Type B pancreatic cell (in vitro differentiated cells): ENCODE results near the gene SKIC2. TPM values are rescaled to one million over a fixed set of nuclear protein-coding genes. Genes with fewer than 3 reads are reported as not detected.
A peak's percentile ranks its signal among the peaks of the same experiment; 100 is the strongest.

ENCODE experiments used
- DNase-seq: peaks from one replicate; pipeline ENCODE4 v3.0.0; 2021; ENCODE audit warnings: mixed read lengths; ENCODE audit not compliant: unreplicated experiment; ENCODE audit errors: extremely low spot score
- H3K27ac Mint-ChIP-seq: 2 replicates; pipeline ENCODE4 v1.8.0; 2021; ENCODE audit warnings: mild to moderate bottlenecking, mixed read lengths
- H3K27me3 Mint-ChIP-seq: 2 replicates; pipeline ENCODE4 v1.8.0; 2021; ENCODE audit warnings: mixed read lengths
- H3K36me3 Mint-ChIP-seq: 2 replicates; pipeline ENCODE4 v1.8.0; 2021; ENCODE audit warnings: mixed read lengths
- H3K4me1 Mint-ChIP-seq: one replicate; pipeline ENCODE4 v1.8.0; 2021; ENCODE audit warnings: mixed read lengths; ENCODE audit not compliant: unreplicated experiment
- H3K4me3 Mint-ChIP-seq: 2 replicates; pipeline ENCODE4 v1.8.0; 2021; ENCODE audit warnings: mild to moderate bottlenecking, mixed read lengths
- H3K9me3 Mint-ChIP-seq: 2 replicates; pipeline ENCODE4 v1.8.0; 2021; ENCODE audit warnings: mixed read lengths
- CTCF ChIP-seq: fragments of 200-600 bp; sonication (generic); conservative IDR thresholded peaks from 2 replicates; pipeline ENCODE4 v1.5.0; 2021; ENCODE audit warnings: antibody characterized with exemption, mild to moderate bottlenecking
- total RNA-seq: library from RNA; stranded (reverse); gene quantifications from 2 replicates; pipeline ENCODE4 v1.2.1, GENCODE V29; 2021; ENCODE audit warnings: low replicate concordance

Gene SKIC2
- total RNA-seq, 1 donor from 2014 or later = 84.2 TPM

- peaks cover 7% of the 10 kb centered on the region for H3K4me1 Mint-ChIP-seq
- no peaks in the 10 kb centered on the region for H3K9me3 Mint-ChIP-seq
- no peak for TF ChIP-seq CTCF
- DNase-seq = no peak
- H3K27ac Mint-ChIP-seq = no peak overlapping the region
- H3K27me3 Mint-ChIP-seq = peaks cover 4% of the 10 kb centered on the region
- no peaks in the 10 kb centered on the region for H3K36me3 Mint-ChIP-seq
- no peak overlapping the region for H3K4me3 Mint-ChIP-seq
Measured at GRCh38 chr6:31935823-31936222, 23.2 kb upstream of the SKIC2 start.

DNA sequence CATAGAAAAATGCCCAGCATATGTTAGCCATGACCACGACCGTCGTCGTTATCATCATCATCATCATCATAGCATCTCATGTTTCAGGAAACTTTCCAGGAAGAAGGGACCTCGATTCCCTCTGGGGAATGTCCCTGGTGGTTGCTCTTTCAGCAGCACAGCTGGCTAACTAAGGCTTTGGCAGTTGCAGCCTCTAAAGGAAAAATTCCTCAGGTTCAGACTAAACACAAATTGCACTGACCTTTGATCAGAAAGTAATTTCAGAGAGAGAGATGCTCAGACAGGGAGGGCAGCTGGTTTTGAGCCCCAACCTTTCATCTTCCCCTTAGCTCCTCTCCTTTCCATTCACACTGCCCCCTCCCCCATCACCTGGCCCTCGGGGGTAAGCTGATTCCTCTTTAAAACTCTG lies 18.7 kb upstream of the SKIC2 start:
- DNase-seq = no peak
- Mint-ChIP-seq H3K4me1 (peaks cover 8% of the 10 kb centered on the region), H3K27me3 (peaks cover 15% of the 10 kb centered on the region), H3K4me3 (no peak overlapping the region), H3K36me3 (no peaks in the 10 kb centered on the region), H3K9me3 (no peaks in the 10 kb centered on the region), H3K27ac (no peak overlapping the region)
- no peak for TF ChIP-seq CTCF

DNA sequence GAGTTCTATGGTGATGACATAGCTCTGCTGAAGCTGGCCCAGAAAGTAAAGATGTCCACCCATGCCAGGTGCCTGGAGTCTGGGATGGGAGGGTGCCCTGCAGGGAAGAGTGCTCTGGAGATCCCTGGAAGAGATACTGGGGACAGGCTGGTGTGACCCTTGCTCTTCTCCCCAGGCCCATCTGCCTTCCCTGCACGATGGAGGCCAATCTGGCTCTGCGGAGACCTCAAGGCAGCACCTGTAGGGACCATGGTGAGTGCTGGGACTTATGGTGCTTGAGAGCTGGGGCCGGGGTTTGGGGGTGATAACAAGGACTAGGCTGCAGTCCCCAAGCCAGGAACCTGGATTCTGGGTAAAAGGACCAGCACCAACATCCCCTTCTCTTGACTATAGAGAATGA lies 15.2 kb upstream of the SKIC2 start:
- TF ChIP-seq CTCF = no peak

GRCh38 chr6:31945154-31945506 lies 13.8 kb upstream of the SKIC2 start:
- Mint-ChIP-seq H3K4me3 (no peak overlapping the region), H3K9me3 (no peaks in the 10 kb centered on the region), H3K4me1 (peaks cover 12% of the 10 kb centered on the region), H3K27ac (peak overlapping the region; percentile 81), H3K27me3 (peaks cover 26% of the 10 kb centered on the region), H3K36me3 (no peaks in the 10 kb centered on the region)
- TF ChIP-seq CTCF = no peak
- no peak for DNase-seq

More for the DNA sequence above, 15.2 kb upstream of the SKIC2 start:
- Mint-ChIP-seq H3K27me3 (peaks cover 26% of the 10 kb centered on the region), H3K4me3 (no peak overlapping the region), H3K9me3 (no peaks in the 10 kb centered on the region), H3K4me1 (peaks cover 12% of the 10 kb centered on the region), H3K27ac (no peak overlapping the region), H3K36me3 (no peaks in the 10 kb centered on the region)
- no peak for DNase-seq

- no peak for TF ChIP-seq CTCF
- H3K4me3 Mint-ChIP-seq = no peak within 1 kb of the TSS
- no peaks in the 10 kb centered on the region for H3K9me3 Mint-ChIP-seq
- H3K27me3 Mint-ChIP-seq = peaks cover 26% of the 10 kb centered on the region
- H3K36me3 Mint-ChIP-seq = peaks cover under 1% of the 10 kb centered on the region
- peak within 1 kb of the TSS; percentile 81 for H3K27ac Mint-ChIP-seq
- no peak for DNase-seq
- peaks cover 6% of the 10 kb centered on the region for H3K4me1 Mint-ChIP-seq
Measured at GRCh38 chr6:31945507-31946369, 13.2 kb upstream of the SKIC2 start, which contains the start of gene CFB. Gene CFB, plus strand, starts transcription at chr6:31946095. Its CDS starts 127 bp downstream, at chr6:31946222.
